BJ (cell line): ENCODE data around the gene DUSP6. TPM values are rescaled to one million over a fixed set of nuclear protein-coding genes. Genes with fewer than 3 reads are reported as not detected.

Source experiments
- CTCF ChIA-PET: fragments of 350-600 bp; formaldehyde crosslinking; extraction: SDS; loops from one replicate; lab custom pipeline; 2021; ENCODE audit warnings: antibody characterized with exemption, inconsistent platforms; lab: Yijun Ruan, JAX
- POLR2A ChIA-PET: fragments of 300-600 bp; sonication (Branson Sonifier 250); formaldehyde crosslinking; extraction: SDS; loops from one replicate; lab custom pipeline; 2021; ENCODE audit warnings: antibody characterized with exemption; lab: Charles Lee
- DNase-seq: peaks from one replicate; pipeline ENCODE4 v3.0.0-alpha.2; 2011; ENCODE audit warnings: low read depth
- H3K27me3 ChIP-seq: 2 replicates; pipeline ENCODE4 v1.6.0; 2011; ENCODE audit warnings: low read length; ENCODE audit not compliant: control insufficient read depth, insufficient read depth
- H3K36me3 ChIP-seq: 2 replicates; pipeline ENCODE4 v1.5.1; 2011; ENCODE audit warnings: low read length; ENCODE audit not compliant: control insufficient read depth, insufficient read depth
- H3K4me3 ChIP-seq: 2 replicates; pipeline ENCODE4 v1.5.1; 2011; ENCODE audit warnings: low read depth, mild to moderate bottlenecking, control low read depth, low read length
- CTCF ChIP-seq: IDR thresholded peaks from 2 replicates; pipeline ENCODE4 v1.5.1; 2011; ENCODE audit warnings: low read depth, mild to moderate bottlenecking, control low read depth, inconsistent platforms, low read length, moderate library complexity; ENCODE audit not compliant: insufficient read depth
- polyA plus RNA-seq: library from polyadenylated mRNA; depleted of rRNA; stranded (reverse); fragments of >200 nt; gene quantifications from 2 replicates; pipeline ENCODE4 v1.2.3, GENCODE V29; 2011

DUSP6 gene
- polyA plus RNA-seq, 1 experiment = 26.6 TPM

DNA sequence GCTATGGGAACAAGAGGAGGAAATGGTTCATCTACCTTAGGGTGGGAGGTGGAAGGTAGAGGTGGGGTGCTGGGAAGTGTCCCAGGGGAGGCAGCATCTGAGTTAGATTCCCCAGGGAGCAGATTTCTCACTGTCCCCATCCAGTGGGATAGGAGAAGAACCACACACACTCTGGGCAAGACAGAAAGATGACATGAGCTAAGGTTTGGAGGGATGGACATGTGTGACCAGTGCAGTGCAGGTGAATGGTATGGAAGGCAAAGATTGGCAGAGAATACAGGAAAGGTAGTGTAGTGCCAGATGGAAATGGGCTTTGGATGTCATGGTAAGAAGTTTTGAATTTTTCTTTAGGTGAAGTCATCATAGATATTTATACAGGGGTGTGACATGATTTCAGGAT lies 11.3 kb upstream of the DUSP6 start:
- H3K27me3 ChIP-seq = no peaks in the 10 kb centered on the region
- TF ChIP-seq CTCF = no peak
- H3K36me3 ChIP-seq = no peaks in the 10 kb centered on the region
- CTCF ChIA-PET = interaction anchor here (1.8 kb wide), 1 partner anchor 9 kb away, joined by 6 read pairs; no protein-coding TSS in a partner anchor
- H3K4me3 ChIP-seq = no peak overlapping the region
- POLR2A ChIA-PET = no interaction called here
- DNase-seq = no peak

GRCh38 chr12:89363084-89363483 lies 10.8 kb upstream of the DUSP6 start:
- no peaks in the 10 kb centered on the region for H3K36me3 ChIP-seq
- no peak for DNase-seq
- H3K27me3 ChIP-seq = no peaks in the 10 kb centered on the region
- H3K4me3 ChIP-seq = no peak overlapping the region
- no peak for TF ChIP-seq CTCF
- ChIA-PET POLR2A (no interaction called here), CTCF (interaction anchor here (1.8 kb wide), 1 partner anchor 8 kb away, joined by 6 read pairs; no protein-coding TSS in a partner anchor)

DNA sequence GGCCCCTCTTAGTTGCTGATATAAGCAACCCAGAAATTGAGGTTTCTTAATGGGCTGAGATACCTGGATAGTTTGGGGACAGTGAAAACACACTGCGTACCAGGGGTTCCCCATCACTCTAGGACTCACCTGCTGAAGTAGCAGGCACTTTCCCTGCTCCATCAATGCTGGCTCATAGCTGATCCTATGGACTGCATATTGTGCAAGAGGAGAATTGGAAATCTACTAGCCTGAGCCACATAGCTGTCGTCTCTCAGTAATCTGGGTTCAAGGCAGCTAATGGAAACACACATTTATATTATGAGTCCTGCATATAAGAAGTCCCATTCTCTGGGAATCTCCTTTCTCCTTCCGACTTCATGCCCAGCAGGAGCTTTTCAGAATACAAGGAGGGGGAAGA lies 7.3 kb upstream of the DUSP6 start:
- DNase-seq = no peak
- Histone ChIP-seq H3K27me3 (no peaks in the 10 kb centered on the region), H3K4me3 (no peak overlapping the region), H3K36me3 (no peaks in the 10 kb centered on the region)
- no peak for TF ChIP-seq CTCF
- POLR2A ChIA-PET = no interaction called here
- CTCF ChIA-PET = interaction anchor here (0.9 kb wide), 1 partner anchor 342 kb away, joined by 3 read pairs; no protein-coding TSS in a partner anchor

DNA sequence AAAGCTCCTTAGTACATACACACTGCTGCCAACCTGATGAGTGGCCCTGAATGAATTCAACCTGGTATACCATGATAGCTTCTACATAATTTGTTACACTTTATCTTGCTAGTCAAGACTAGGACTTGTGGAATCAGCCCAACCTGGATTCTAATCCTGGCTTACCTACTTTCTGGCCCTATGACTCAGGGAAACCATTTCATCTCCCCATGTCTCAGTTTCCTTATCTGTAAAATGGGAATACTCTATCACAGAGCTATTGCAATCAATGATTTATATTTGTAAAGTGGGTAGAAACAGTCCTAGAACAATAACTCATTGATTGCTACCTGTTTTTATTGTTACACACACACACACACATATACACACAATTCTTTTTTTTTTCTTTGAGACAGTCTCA lies 6.5 kb upstream of the DUSP6 start:
- CTCF ChIA-PET = interaction anchor here (0.7 to 1.5 kb wide), 3 partner anchors 69 to 539 kb away, joined by 3 to 6 read pairs (median 3); no protein-coding TSS in a partner anchor
- Histone ChIP-seq H3K4me3 (no peak overlapping the region), H3K36me3 (no peaks in the 10 kb centered on the region), H3K27me3 (no peaks in the 10 kb centered on the region)
- POLR2A ChIA-PET = no interaction called here
- TF ChIP-seq CTCF = no peak
- DNase-seq = no peak

GRCh38 chr12:89357297-89357730 lies 5.0 kb upstream of the DUSP6 start:
- no peak for TF ChIP-seq CTCF
- no peak overlapping the region for H3K4me3 ChIP-seq
- no peak for DNase-seq
- ChIA-PET POLR2A (no interaction called here), CTCF (interaction anchor here (0.7 to 1.5 kb wide), 4 partner anchors 33 to 104 kb away, joined by 3 read pairs; no protein-coding TSS in a partner anchor)
- no peaks in the 10 kb centered on the region for H3K27me3 ChIP-seq
- H3K36me3 ChIP-seq = no peaks in the 10 kb centered on the region
